ENCODE measurements around the gene IFIT2.

GRCh38 chr10:89355394-89355931 lies 53.6 kb downstream of the IFIT2 start:
- TF ChIP-seq EZH2 (IDR thresholded peaks at IDR 0.05; ENCODE audit: insufficient read depth, poor library complexity, severe bottlenecking) (no peak), EZH2phosphoT487 (IDR thresholded peaks at IDR 0.05; ENCODE audit: insufficient read depth, low read depth) (no peak)
